Ramos (cell line): ENCODE measurements around the gene TIMP4.

ENCODE experiments used
- in situ Hi-C: fragments of 300-500 bp; cut with MboI; formaldehyde crosslinking; loops from one replicate; pipeline ENCODE4 v1.14.3; 2022; ENCODE audit warnings: low sequenced_read_pairs; ENCODE audit not compliant: unreplicated experiment

The TIMP4 gene

GRCh38 chr3:12158387-12159226 lies at the start of gene TIMP4:
Gene TIMP4 (minus strand): TSS chr3:12158912. CDS start chr3:12158840, 72 bp downstream.
- in situ Hi-C loops: no loop called here

- in situ Hi-C loops: no loop called here
Measured at GRCh38 chr3:12205171-12205570, 46.5 kb upstream of the TIMP4 start.

- in situ Hi-C loops: no loop called here
Measured at GRCh38 chr3:12201813-12202212, 43.1 kb upstream of the TIMP4 start.

GRCh38 chr3:12198301-12198700 lies 39.6 kb upstream of the TIMP4 start:
- in situ Hi-C loops: no loop called here

- in situ Hi-C loops: no loop called here
Measured at GRCh38 chr3:12197475-12197874, 38.8 kb upstream of the TIMP4 start.

GRCh38 chr3:12196684-12197083 lies 38.0 kb upstream of the TIMP4 start:
- in situ Hi-C loops: no loop called here

- in situ Hi-C loops: no loop called here
Measured at GRCh38 chr3:12195231-12195630, 36.5 kb upstream of the TIMP4 start.

- in situ Hi-C loops: no loop called here
Measured at GRCh38 chr3:12194669-12195161, 36.0 kb upstream of the TIMP4 start.

GRCh38 chr3:12194209-12194608 lies 35.5 kb upstream of the TIMP4 start:
- in situ Hi-C loops: no loop called here

GRCh38 chr3:12193485-12194165 lies 34.9 kb upstream of the TIMP4 start:
- in situ Hi-C loops: no loop called here

GRCh38 chr3:12192655-12193484 lies 34.2 kb upstream of the TIMP4 start:
- in situ Hi-C loops: no loop called here

- in situ Hi-C loops: no loop called here
Measured at GRCh38 chr3:12192173-12192572, 33.5 kb upstream of the TIMP4 start.

- in situ Hi-C loops: no loop called here
Measured at GRCh38 chr3:12191559-12191958, 32.8 kb upstream of the TIMP4 start.

- in situ Hi-C loops: no loop called here
Measured at GRCh38 chr3:12190832-12191231, 32.1 kb upstream of the TIMP4 start.

GRCh38 chr3:12190221-12190807 lies 31.6 kb upstream of the TIMP4 start:
- in situ Hi-C loops: no loop called here

GRCh38 chr3:12188681-12189287 lies 30.1 kb upstream of the TIMP4 start:
- in situ Hi-C loops: no loop called here

GRCh38 chr3:12188328-12188648 lies 29.6 kb upstream of the TIMP4 start:
- in situ Hi-C loops: no loop called here

- in situ Hi-C loops: no loop called here
Measured at GRCh38 chr3:12187448-12188327, 29.0 kb upstream of the TIMP4 start.
